ENCODE measurements around the gene MED26.

Gene MED26

DNA sequence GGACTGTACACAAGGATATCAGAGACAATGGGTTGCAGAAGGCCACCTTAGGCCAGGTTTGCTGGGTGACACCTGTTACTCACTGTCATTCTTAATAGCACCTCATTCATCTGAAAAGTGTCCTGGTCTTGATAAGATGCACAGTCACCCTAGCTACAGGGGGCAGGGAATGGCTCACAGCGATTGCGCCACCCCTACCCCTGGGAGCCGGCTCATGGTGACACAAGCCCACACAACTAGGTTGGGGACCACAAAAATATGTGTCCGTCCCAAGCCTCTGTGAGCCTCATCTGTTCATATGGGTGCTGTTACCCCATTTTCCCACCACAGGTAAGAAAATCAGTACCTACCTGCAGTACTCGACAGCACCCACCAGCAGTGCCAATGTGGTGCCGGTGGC is 23.4 kb downstream of the MED26 start:
- H3K4me3 ChIP-seq (replicated peaks; ENCODE audit: low read depth, low read length), result no peak overlapping the region
- H3K27me3 ChIP-seq (replicated peaks; ENCODE audit: control insufficient read depth, insufficient read depth, low read length), result no peaks in the 10 kb centered on the region
- no peak for DNase-seq (ENCODE audit: extremely low read depth, insufficient read length)
- peaks cover 5% of the 10 kb centered on the region for H3K36me3 ChIP-seq (ENCODE audit: control insufficient read depth, insufficient read depth, low read length)
- TF ChIP-seq, protein P1, sequence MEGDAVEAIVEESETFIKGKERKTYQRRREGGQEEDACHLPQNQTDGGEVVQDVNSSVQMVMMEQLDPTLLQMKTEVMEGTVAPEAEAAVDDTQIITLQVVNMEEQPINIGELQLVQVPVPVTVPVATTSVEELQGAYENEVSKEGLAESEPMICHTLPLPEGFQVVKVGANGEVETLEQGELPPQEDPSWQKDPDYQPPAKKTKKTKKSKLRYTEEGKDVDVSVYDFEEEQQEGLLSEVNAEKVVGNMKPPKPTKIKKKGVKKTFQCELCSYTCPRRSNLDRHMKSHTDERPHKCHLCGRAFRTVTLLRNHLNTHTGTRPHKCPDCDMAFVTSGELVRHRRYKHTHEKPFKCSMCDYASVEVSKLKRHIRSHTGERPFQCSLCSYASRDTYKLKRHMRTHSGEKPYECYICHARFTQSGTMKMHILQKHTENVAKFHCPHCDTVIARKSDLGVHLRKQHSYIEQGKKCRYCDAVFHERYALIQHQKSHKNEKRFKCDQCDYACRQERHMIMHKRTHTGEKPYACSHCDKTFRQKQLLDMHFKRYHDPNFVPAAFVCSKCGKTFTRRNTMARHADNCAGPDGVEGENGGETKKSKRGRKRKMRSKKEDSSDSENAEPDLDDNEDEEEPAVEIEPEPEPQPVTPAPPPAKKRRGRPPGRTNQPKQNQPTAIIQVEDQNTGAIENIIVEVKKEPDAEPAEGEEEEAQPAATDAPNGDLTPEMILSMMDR (IDR thresholded peaks at IDR 0.05; ENCODE audit: insufficient read depth, low read length, poor library complexity, severe bottlenecking), result no peak

DNA sequence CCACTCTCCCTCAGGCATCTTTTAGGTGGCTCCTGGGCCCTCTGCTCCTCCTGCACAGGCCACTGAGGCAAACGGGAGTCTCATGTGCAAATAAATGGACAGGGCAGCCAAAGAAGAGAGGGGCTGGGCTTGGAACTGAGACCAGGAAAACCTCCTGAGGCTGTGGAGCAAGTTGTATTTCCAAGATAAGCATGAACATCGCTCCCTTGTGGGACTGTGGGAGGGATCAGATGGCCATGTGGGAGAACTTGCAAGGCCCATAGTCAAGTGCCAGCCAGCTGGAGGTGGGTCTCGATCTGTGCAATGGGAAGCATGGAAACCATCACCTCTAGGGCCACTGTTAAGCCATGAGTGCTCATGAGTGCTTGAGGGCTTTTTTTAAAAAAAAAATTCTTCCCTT is 24.9 kb downstream of the MED26 start:
- TF ChIP-seq, protein P1 (IDR thresholded peaks at IDR 0.05; ENCODE audit: insufficient read depth, low read length, poor library complexity, severe bottlenecking), result no peak

DNA sequence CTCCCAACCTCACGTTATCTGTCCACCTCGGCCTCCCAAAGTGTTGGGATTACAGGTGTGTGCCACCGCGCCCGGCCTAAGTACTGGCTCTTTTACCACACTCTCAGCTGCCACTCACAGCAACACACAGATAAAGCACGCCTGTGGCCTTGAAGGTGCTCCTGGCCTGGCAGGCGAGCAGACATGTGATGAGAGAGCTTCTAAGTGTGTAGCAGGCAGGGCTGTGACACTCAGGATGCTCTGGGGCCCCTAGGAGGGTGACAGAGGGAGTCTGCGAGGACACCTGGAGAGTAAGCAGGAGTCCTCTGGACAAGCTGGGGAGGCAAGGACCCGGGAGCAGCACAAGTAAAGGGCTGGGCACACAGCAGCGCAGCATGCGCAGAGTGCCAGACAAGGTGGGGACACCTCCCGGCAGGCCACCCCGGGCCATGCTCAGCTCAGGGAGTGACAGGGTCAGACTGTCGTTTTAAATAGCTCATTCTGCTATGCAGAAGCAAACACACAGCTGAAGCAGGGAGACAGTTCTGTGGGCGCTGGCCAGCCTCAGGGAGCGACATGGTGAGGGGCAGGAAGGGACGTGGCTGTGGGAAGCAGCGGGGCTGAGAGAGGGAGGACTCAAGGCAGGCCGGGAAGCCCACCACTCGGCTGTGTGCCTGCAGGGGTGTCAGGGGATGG is 26.5 kb downstream of the MED26 start:
- DNase-seq (ENCODE audit: extremely low read depth, insufficient read length), result no peak
- no peak overlapping the region for H3K4me3 ChIP-seq (replicated peaks; ENCODE audit: low read depth, low read length)
- peaks cover 2% of the 10 kb centered on the region for H3K36me3 ChIP-seq (ENCODE audit: control insufficient read depth, insufficient read depth, low read length)
- H3K27me3 ChIP-seq (replicated peaks; ENCODE audit: control insufficient read depth, insufficient read depth, low read length), result no peaks in the 10 kb centered on the region
- TF ChIP-seq, protein P1 (IDR thresholded peaks at IDR 0.05; ENCODE audit: insufficient read depth, low read length, poor library complexity, severe bottlenecking), result no peak

More for the DNA sequence above, 24.9 kb downstream of the MED26 start:
- Histone ChIP-seq H3K27me3 (replicated peaks; ENCODE audit: control insufficient read depth, insufficient read depth, low read length) (no peaks in the 10 kb centered on the region), H3K4me3 (replicated peaks; ENCODE audit: low read depth, low read length) (no peak overlapping the region), H3K36me3 (ENCODE audit: control insufficient read depth, insufficient read depth, low read length) (peaks cover 5% of the 10 kb centered on the region)
- DNase-seq (ENCODE audit: extremely low read depth, insufficient read length), result no peak

DNA sequence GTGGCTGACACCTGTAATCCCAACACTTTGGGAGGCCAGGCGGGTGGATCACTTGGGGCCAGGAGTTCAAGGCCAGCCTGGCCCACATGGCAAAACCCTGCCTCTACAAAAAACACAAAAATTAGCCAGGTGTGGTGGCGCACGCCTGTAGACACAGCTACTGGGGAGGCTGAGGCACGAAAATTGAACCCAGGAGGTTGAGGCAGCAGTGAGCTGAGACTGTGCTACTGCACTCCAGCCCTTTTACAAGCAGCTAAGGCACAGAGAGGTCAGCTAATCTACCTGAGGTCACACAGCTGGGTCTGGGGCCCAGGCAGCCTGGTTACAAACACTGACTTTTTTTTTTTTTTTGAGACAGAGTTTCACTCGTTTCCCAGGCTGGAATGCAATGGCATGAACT is 27.2 kb downstream of the MED26 start:
- Histone ChIP-seq H3K36me3 (ENCODE audit: control insufficient read depth, insufficient read depth, low read length) (peaks cover 2% of the 10 kb centered on the region), H3K4me3 (replicated peaks; ENCODE audit: low read depth, low read length) (no peak overlapping the region), H3K27me3 (replicated peaks; ENCODE audit: control insufficient read depth, insufficient read depth, low read length) (no peaks in the 10 kb centered on the region)
- TF ChIP-seq, protein P1 (IDR thresholded peaks at IDR 0.05; ENCODE audit: insufficient read depth, low read length, poor library complexity, severe bottlenecking), result no peak
- no peak for DNase-seq (ENCODE audit: extremely low read depth, insufficient read length)

DNA sequence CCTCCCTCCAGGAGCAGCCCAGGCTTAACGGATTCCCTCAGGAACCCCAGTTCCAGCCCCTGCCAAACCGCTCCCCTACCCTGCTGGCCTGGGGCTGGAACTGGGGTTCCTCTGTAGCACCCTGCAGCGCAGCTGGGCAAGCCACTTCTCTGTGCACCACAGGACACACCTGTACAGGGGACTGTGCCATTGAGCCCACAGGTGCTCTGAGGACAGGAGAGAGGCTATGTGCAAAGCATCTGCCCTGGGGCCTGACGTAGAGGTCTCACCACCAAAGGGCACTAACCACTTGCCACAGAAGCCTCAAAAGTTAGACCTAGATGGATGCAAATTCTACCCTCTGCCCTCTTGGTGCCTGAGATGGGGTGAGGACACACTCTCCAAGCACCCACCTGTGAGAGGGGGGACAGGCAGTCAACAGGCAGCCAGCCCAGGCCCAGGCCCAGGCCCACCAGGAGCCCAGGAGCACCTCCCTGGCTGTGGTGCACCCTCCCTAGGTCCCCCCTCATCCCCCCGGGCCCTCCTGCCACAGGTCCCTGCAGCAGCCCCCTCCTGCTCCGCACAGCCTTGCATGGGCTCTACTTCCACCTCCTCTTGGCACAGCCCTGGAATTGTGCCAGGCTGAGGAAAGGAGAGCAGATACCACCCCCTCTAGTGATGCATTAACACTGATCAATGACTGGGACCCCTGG is 28.2 kb downstream of the MED26 start:
- no peak for DNase-seq (ENCODE audit: extremely low read depth, insufficient read length)
- H3K27me3 ChIP-seq (replicated peaks; ENCODE audit: control insufficient read depth, insufficient read depth, low read length), result no peaks in the 10 kb centered on the region
- no peak overlapping the region for H3K4me3 ChIP-seq (replicated peaks; ENCODE audit: low read depth, low read length)
- TF ChIP-seq, protein P1 (IDR thresholded peaks at IDR 0.05; ENCODE audit: insufficient read depth, low read length, poor library complexity, severe bottlenecking), result no peak
- H3K36me3 ChIP-seq (ENCODE audit: control insufficient read depth, insufficient read depth, low read length), result peaks cover 2% of the 10 kb centered on the region
